Neural progenitor cell (in vitro differentiated cells): ENCODE results near the gene ARHGAP15.

ENCODE experiments used
- CTCF ChIP-seq: fragments of 200-600 bp; sonication (generic); IDR thresholded peaks from 2 replicates; pipeline ENCODE4 v1.5.1; 2017; ENCODE audit warnings: antibody characterized with exemption, mild to moderate bottlenecking
- EZH2 ChIP-seq: fragments of 200-600 bp; sonication (generic); IDR thresholded peaks from 2 replicates; pipeline ENCODE4 v1.6.1; 2017; ENCODE audit warnings: antibody characterized with exemption, mild to moderate bottlenecking, moderate library complexity

DNA sequence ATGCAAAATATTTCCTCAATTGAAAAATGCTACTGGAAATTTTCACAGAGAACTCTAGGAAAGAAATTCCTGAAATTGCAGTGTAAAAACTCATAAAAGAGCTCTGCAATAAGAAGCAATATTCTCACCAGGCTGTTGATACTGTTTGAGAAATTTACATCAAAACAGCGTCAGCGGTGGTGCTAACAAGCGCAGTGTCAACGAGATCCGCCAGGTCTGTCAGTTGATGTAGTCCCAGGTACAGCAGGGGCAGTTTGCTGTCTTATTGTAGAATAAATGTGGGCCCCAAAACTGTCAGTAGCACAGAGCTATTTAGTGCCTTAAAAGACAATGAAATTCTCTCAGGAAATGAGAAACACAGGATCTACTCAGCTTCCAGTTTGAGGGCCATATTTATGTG lies 611.2 kb downstream of the ARHGAP15 start:
- TF ChIP-seq CTCF (no peak), EZH2 (no peak)
